GM18502 (cell line): ENCODE results near the gene PSMD13.

ENCODE experiments used
- ATAC-seq: cut with Tn5 transposase; IDR thresholded peaks from one replicate; pipeline ENCODE4 v1.9.1; 2021; ENCODE audit warnings: mild to moderate bottlenecking; ENCODE audit not compliant: unreplicated experiment, poor library complexity

Gene PSMD13

GRCh38 chr11:203945-204586, 32.7 kb upstream of the PSMD13 start:
- no peak for ATAC-seq

DNA sequence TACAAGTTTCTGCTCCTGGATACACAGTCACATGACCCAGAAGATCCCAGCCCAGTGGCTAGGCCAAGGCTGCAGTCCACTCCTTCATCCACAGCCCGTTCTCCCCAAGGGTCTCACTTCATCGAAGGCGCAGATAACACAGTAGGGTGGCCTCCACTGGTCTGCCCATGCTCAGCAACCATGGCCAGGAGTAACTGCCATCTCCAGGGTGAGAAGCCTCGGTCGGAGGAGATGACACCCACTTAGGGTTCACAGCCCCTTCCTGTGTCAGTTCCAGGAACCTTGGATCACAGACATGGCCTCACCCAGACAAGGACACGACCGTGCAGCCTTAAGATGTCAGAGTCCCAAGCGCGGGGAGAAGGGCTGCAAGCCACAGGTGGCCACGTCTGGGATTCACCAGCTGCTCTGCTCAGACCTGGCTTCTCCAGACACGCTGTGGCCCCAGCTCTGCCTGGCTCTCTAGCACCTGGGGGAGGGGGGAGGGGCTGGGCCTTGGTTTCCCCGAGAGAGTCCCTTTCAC, 32.1 kb upstream of the PSMD13 start:
- no peak for ATAC-seq

DNA sequence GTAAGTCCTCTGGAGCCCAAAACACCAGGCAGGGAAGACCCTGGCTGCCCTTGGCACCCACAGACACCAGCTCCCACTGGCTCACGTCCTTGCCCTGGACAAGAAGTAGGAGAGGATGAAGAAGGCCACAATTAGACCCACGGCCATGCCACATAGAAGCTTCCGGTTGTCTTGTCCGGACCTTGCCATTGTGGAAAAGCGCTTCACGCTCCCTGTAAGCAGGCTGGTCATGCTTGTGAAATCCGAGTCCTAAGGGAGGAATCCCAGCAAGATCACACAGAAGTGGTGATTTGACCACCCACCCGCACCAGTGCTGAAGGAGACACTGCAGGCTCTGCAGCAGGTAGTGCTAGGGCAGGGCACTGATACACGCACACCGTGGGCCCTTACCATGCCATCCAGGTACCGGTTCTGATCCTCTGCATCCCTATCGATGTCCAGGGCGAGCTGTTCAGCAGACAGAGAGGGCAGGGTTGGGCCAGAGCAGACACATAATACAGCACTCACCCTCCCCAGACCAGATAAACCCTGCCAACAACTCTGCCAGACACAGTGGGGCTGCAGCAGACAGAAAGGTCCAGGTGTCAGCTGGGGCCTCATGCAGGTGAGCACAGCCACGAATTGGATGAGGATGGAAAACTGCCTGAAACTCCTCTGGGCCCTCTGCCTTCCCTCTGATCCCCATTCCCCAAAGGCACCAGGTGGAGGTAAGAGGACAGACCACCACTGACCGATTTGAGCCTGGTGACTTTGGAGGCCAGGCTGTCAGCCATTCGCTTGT, 31.4 kb upstream of the PSMD13 start:
- ATAC-seq: no peak

DNA sequence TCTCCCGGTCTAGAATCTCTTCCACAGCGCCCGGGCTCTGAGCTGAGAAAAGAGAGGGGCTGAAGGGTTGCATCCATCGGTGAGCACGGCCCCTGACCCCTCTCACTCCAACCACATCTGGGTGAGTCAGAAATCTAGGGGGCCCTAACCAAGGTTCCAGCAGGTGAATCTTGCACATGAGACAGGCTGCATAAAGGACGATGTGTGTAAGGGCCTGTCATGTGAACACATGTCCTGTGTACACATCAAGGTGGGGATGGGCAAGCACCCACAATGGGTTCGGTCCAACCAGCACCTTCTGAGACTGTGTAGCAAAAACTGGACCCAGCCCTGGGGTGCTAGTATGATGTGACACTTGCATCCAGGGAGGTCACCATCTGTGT, 30.8 kb upstream of the PSMD13 start:
- ATAC-seq: no peak

DNA sequence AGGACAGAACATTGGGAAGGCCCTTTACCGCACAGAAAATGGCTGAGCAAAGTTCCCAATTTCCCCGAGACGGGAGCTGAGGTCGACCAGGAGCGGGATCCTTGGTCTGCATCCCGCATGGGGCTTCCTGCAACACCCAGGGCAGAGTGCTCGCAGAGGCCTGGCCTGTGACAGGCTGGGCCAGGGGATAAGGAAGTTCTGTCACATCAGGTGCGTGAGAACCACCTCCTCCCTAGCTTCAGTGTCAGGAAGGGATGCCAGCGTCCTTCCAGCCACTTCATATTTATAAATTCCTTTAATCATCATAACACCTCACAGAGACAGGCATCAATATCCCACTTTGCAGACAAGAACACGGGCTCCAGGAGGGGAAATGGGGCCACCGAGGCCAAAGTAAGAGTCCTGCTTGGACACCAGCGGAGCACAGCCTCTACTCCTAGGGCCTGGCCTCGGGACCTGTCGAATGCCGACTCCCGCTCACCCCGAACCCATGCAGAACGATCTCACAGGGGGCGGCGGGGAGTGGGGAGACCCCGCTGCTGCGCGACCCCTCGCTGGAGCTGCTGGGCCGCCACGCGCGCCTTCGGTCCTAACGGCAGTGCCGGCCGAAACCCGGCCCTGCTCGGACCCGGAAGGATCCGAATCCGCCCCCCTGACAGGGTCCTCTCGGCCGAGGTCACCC, 30.1 kb upstream of the PSMD13 start:
- ATAC-seq: peak; percentile 1

DNA sequence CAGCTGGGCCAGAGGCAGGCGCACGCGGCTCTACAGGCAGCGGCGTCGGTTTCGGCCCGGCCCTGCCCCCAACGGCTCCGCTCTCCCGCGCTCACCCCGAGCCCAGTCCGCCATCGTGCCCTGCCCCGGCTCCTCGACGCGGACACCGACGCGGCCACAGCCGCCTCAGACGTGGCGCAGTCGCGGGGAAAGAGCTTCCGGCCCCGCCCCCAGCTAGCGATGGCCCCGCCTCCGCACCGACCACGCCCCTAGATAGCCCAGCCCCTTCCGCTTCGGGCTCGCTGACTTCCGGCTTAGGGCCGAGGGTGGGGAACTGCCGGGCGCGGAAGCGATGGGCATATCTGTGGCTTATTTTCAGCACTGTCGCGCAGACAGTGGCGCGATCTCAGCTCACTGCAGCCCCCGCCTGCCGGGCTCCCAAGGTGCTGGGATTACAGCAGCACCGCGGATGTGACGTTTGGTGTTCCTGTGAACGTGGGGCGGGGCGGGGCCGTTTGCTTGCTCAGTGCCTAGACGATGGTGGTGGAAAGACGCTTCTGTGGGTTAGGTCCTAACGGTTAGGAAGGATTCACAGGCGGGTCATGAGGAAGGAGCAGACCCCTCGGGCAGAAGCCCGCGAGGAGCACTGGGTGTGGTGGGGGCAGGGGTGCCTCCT, 29.4 kb upstream of the PSMD13 start, which contains the start of the genes BET1L and RIC8A:
BET1L (minus strand) TSS at position 192 of the 655 bp plus-strand sequence; CDS start at position 114, 78 bp downstream.
RIC8A (plus strand) TSS at position 501 of the 655 bp plus-strand sequence. CDS start 1,147 bp downstream, outside the sequence.
- peak; percentile 83 for ATAC-seq

GRCh38 chr11:207863-208180, 29.0 kb upstream of the PSMD13 start:
- no peak for ATAC-seq

- ATAC-seq: peak; percentile 44
Observed at GRCh38 chr11:208181-208916, 28.4 kb upstream of the PSMD13 start.

DNA sequence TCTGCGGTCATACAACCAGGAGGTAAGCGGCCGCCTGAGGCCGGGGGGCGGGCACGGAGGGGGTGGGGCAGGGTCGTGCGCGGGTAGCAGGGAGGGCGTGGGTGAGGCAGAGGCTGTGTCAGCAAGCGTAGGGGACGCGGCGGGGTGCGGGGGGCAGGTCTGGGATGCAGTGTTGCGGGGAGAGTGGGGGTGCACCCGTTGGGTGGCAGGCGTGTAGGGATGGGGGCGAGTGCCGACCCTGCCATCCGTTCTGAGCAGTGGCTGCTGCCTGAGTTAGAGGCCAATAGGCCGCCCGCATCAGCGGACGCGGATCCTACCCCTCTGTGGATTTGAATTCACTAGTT, 27.9 kb upstream of the PSMD13 start:
- no peak for ATAC-seq

GRCh38 chr11:209275-210121, 27.3 kb upstream of the PSMD13 start:
- no peak for ATAC-seq

DNA sequence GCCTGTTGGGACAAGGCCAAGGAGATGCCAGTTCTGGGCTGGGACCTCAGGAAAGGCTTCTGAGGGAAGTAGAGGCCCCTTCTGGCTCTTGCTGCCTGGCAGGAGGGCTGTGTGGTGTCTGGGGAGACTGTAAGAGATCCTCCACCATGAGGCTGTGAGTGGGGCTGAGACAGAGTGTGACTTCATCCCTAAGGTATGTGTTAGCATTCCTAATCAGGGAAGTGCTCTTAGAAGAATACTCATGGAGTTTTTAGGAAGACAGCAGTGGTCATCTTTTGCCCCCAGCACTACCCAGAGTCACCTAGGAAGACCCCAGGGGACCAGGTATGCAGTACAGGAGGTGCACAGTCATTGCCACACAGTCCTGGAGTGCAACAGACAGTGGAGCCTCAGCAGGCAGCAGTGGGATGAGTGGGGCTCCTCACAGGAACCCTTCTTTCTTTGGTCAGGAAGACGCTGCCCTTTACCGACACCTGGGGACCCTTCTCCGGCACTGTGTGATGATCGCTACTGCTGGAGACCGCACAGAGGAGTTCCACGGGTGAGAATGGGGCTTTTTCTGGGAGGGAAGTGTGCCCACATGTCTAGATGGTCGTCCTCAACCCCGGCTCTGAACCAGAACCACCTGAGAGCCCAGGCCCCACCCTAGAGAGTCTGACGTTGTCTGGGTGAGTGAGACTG, 26.5 kb upstream of the PSMD13 start:
- no peak for ATAC-seq

DNA sequence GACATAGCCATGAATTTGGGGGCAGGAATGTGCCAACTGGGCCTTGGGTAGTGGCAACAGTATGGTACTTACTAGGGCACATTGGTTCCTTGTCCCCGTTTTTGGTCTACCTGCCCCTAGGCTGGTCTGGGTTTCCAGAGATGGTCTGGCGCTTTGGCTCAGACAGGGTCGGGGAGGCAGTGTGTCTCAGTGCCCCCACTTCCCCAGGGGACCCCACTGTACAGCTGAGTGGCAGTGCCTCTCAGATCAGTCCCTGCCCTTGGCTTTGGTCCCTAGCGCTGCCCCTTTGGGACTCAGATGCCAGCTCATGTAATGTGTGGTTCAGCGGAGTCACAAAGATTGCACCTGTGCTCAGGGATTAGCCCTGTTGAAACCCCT, 26.0 kb upstream of the PSMD13 start:
- no peak for ATAC-seq

GRCh38 chr11:211295-211694, 25.5 kb upstream of the PSMD13 start:
- ATAC-seq: no peak

- ATAC-seq: no peak
Observed at GRCh38 chr11:211741-212140, 25.0 kb upstream of the PSMD13 start.

DNA sequence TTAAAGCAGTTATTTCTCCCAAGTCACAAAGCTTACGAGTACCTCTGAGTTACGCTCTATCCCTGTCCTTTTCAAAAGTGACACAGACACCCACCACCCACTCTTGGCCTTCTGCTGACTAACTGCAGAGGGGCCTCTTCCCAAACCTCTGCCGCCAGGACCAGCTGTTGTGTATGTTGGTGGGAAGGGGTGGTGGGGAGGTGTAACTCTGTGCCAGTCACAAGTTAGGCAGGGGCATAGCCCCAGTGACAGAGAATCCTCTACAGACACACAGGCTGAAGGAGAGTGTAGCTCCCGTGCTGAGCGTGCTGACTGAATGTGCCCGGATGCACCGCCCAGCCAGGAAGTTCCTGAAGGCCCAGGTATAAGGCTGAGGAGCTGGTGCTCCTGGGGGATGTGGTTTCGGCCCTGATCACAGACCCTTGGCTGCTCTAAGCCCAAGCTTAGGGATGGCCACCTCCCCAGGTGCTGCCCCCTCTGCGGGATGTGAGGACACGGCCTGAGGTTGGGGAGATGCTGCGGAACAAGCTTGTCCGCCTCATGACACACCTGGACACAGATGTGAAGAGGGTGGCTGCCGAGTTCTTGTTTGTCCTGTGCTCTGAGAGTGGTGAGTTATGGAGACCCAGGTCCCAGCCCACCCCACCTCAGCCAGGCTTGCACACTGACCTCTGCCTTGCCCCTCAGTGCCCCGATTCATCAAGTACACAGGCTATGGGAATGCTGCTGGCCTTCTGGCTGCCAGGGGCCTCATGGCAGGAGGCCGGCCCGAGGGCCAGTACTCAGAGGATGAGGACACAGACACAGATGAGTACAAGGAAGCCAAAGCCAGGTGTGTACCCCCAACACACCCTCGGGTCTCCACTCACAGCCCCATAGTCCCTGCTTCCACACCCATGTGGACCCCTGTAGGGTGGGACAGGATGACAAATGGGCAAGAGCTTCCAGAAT, 24.4 kb upstream of the PSMD13 start:
- ATAC-seq: no peak

GRCh38 chr11:213111-213510, 23.7 kb upstream of the PSMD13 start:
- ATAC-seq: no peak

- ATAC-seq: no peak
Observed at GRCh38 chr11:214083-214482, 22.7 kb upstream of the PSMD13 start.
